HG03095 (cell line): ENCODE results near the gene HECW1.

ENCODE experiments used
- ATAC-seq: cut with Tn5 transposase; IDR thresholded peaks from one replicate; pipeline ENCODE4 v1.9.1; 2021; ENCODE audit warnings: moderate library complexity; ENCODE audit not compliant: unreplicated experiment

HECW1 gene

DNA sequence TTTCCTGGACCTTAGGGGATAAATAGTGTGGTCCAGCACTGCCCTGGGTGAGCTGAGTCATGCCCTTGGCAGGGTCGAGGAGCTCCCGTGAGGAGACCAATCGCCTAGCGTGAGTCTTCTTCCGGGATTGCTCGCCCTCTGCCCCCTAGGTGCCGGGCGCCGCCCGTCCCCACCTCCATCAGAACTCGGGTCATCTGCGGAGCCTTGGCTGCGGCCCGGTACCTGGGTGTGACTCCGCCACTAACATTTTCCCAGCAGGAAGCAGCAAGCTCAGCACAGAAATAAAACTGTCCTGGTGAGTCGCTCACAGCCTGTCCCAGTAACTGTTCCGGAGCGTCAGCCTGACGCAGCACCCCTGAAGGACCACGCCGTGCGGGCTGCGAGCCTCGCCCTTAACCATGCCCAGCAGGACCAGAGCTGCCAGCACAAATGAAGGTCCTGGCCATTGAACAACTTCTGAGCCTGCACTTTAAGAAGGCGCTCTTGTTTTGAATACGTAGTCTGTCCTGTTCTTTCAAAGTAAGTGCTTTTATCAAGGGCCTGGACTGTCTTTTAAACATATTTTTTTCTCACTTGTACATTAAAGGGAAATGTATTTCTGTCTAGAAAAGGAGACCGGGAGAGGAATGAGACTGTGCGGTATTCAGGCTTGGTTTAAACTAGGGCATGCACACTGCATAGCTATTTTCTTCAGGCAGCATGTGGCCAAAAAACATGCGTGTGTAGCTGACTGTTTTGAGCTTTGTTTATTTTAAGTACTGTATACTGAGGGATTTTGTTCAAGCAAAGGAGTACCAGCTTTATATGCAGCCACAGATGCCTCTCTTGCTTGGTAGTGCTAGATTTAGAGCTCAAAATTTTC lies 136.7 kb downstream of the HECW1 start:
- ATAC-seq = no peak

DNA sequence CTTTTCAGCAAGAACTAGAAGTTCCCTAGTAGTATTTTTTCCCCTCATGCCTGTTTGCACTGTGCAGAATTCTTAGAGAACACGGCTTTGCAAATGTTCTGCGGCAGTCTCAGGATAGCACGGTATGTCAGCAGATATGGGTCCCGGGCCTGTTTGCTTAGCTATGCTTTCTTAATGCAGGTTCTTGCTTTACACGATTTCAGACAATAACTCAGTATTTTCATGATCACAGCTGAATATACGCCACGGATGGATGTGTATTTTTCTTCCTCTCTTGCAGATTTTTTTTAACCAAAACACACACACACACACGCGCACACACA lies 137.3 kb downstream of the HECW1 start:
- ATAC-seq = no peak

DNA sequence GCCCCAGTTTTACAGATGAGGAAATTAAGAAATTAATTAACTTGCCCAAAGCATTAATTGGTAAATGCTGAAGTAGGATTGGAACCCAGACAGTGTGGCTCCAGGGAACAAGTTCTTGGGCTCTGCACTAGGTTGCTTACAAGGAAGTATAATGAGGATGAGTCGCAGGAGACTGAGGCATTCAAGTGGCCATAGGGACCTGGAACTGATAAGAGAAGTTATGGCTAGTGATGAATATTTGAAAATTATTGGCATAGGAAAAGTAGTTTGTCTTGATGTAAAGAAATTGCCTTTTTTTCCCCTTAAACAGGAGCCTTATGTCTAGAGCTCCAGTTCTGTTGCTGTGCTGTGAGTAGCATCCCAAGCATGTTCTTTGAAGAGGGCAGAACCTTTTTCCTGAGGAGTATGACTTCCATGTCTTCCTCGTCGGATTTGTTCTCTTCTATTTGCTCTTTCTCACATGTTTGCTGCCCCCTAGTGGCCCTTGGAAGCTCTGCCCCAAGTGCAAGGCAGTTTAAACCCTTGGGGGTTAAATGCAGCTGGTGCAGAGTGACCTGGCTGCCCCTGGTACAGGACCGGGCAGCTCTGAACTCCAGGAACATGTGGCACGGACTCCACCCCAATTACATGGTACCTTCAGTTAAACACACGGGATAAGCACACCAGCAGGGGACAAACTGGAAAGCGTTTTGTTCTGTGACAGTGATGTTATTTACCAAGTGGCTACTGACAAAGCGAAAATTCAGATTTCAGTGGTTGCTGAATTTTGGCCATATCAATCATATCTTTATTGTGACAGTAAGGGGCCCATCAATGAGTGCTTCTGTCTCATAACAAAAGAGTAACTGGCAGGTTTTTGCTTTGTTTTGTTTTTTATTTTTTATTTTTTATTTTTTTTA lies 148.8 kb downstream of the HECW1 start:
- ATAC-seq = peak; percentile 76

DNA sequence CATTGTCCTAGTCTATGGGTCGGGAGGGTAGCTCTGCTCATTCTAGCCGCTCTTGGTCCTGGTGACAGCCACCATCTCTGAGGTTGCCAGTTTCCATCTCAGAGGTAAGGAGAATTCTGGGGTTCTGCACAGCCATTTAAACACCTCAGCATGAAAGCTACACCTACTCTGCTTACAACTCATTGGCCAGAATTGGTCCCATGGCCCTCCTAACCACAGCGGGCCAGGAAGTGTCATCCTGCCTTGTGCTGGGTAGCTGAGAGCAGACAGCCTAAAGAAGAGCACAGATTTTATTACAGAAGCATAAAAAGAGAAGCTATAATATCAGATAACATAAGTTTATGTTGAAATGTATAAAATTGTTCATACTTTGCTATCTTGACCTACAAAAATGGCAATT lies 152.7 kb downstream of the HECW1 start:
- no peak for ATAC-seq

DNA sequence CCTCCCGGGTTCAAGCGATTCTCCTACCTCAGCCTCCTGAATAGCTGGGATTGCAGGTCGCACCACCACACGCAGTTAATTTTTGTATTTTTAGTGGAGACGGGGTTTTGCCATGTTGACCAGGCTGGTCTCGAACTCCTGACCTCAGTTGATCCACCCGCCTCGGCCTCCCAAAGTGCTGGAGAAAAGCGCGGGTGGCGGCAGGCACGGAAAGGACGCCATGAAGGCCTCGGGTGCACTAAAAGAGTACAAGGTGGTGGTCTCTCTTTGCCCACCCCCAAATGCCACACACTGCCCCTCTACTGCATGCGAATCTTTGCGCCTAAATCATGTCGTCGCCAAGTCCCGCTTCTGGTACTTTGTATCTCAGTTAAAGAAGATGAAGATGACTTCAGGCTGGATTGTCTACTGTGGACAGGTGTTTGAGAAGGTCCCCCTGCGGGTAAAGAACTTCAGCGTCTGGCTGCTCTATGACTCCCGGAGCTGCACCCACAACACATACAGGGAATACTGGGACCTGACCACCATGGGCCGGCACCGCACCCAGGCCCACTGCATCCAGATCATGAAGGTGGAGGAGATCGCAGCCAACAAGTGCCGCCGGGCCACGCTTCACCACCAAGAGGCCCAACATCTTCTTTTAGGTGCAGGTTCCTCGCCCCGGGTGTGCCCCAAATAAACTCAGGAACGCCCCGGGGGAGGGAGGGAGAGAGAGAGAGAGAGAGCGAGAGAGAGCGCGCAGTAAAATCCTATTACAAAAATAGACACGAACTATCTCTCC lies 161.7 kb downstream of the HECW1 start:
- ATAC-seq = no peak

DNA sequence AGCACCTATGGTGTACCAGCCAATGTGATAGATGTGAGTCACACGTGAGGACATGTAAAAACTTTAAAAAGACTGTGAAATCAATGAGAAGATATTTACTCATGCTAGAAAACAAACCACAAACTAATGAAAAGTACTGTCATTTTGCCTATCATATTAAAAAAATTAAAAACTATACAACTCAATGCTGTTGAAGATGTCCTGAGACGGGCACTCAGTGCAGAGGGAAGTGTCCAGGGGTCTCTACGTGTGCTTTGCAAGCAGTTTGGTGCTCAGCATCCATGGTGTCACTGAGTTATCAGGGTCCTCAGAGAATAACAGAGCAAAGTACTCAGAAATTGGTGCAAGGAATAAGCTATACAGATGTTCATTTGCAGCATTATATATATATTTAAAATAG lies 162.3 kb downstream of the HECW1 start:
- ATAC-seq = no peak

DNA sequence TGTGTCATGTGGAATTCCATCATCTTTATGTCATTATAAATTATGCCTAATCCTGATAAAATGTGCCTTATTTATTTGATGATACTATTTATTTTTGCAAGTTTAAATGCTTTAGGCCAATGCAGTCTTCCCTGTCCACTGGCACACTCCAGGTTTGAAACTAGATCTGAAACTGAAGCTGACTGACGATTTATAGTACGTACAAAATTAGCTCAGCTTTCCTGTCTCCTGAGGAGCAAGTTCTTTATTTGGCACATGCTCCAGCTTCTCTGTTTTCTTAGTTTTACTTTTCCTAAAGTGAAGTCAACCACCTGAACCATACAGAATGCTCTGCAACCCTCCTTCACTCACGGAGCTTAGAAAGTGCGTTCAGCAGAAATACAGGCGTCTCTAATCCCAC lies 164.1 kb downstream of the HECW1 start:
- ATAC-seq = no peak

DNA sequence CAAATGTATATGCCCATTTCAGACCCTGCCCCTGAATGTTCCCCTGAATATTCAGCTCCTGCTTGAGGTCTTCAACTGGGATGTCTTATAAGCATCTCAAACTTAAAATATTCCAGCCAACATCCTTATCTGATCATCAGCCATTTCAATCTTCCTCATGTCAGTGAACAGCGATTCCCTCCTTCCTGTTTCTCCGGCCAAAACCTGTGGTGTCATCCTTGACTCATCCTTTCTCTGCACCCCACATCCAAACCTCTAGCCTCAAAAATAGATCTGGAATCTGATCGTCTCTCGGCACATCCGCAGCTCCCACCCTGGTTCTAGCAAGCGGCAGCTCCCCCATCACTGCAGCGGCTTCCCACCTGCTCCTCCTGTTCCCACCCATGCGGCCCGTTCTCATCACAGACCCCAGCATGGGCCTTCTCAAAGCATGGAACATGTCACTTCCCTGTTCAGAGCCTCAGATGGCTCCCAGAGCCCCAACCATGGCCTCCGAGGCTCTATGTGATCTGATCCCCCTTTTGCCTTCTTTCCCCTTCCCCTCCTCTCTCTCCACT lies 165.7 kb downstream of the HECW1 start:
- no peak for ATAC-seq

DNA sequence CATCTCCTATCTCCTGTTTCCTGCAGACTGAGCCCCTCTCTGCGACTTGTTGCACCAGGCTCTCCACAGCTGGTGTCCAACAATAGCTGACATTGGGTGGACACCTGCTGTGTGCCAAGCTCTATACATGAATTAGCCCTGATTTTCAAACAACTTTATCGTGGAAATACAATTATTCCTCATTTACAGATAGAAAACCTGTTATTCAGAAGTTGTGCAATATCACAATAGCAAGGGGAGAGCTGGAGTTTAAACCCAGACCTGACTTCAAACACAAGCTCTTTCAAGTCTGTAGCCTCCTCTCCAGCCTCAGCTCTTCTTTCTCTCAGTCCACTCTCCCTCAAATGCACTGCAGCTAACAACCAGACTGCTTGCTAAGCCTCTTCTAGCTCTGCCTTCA lies 168.8 kb downstream of the HECW1 start:
- ATAC-seq = no peak

DNA sequence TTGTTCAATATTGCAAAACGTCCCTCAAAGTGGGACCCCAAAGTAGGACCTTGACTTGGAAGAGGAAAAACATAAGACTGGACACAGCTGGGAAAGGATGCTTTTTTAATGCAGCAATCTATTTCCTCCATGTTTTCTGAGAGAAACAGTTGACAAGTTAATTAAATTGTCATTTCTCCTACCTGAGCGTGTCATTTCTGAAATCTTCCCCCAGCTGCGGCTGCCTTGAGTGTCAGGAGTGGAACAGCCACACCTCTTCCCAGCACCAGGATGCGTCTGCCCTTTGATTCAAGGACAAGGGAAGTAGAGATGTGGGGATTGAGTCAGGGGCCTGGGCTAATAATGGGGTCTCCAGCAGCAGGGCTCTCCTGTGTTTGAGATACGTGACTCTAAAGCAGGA lies 171.3 kb downstream of the HECW1 start:
- no peak for ATAC-seq

DNA sequence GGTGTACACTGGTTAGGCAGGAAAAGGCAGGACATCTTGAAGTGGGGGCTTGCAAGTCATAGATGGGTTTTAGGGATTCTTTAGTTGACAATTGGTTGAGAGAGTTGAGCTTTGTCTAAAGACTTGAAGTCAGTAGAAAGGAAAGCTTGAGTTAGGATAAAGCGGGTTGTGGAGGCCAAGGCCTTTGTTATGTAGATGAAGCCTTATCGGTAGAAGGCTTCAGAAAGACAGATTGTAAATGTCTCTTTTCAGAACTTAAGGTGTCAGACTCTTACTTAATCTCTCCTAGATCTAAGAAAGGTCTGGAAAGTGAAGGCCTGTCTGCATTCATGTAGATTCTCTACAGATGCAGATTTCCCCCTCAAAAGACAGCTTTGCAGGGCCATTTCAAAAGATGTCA lies 177.4 kb downstream of the HECW1 start:
- ATAC-seq = no peak

DNA sequence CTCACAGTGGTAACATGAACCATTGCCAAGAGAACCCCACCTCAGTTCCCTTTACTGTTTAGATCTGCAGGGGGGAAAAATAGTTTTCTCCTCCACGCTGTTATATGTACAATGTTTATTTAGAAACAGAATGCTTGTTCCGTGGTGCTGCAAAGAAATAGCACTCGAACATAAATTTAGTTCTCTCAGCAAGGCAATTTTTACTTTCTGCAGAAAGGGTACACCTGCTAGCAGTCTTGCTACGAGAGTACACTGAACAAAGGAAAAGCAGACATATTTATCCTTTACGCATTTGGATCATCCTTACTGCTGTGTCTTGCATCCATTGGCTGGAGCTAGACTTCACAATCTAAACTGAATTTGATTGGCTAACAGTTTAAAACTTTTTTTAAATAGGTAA lies 178.5 kb downstream of the HECW1 start:
- ATAC-seq = no peak

DNA sequence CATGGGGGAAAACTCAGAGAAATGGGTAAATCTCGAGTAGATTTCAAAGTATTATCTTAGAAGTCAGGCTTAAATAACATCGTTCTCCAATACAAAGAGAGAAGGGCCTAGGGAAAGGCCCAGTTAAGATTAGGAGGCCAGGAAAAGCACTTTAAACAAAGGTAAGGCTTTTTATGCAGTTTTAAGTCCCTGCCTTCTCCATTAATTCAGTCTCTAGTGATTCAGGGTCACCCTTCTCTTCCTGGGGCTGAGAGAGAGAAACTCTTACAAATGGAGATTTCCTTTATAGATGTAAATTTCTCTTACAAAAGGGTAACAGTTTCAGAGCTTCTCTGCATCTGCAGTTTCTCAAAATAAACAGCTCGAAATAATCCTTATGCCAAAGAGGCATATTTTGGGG lies 179.3 kb downstream of the HECW1 start:
- no peak for ATAC-seq

DNA sequence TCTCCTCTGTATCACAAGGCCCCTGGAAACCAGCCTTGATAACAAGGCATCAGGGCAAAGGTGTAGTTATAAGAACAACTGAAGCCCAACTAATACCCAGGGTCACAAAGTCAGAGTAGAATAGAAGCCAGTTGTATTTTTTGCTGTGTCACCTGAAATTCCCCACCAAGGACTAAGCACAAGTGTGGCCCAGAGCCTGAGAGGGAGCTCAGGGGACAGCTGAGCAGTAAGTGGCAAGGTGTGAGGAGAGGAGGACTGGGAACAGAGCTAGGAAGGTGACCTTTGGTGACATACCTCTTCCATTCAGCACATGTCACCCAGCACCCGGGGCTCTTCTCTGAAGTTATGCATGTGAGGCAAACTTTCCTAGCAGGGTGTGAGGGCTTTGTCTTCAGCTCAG lies 179.9 kb downstream of the HECW1 start:
- no peak for ATAC-seq

DNA sequence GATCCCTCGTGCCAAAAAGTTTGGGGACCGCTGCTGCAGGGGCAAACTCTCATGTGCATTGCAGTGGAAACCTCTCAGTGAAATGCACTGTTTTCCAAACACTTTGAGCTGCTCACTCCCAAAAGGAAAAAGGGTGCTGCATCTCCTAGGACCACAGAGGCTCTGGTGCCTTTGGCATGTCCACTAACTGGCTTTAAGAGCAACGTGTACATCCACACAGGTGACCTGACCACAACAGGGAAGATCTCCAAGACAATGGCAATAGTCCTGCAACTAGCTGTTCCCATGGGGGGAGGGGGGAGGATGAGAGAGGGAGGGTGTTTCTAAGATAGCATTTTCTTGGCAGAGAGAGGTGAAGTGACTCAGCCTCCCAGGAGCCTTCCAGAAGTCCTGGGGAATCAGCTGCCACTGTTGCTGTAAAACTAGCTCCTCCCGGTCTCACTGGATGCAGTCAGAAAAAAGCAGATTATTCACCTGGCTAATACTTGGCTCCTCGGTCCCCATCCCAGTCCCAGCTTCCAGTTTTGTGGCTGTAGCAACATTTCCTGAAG lies 181.7 kb downstream of the HECW1 start:
- ATAC-seq = no peak

DNA sequence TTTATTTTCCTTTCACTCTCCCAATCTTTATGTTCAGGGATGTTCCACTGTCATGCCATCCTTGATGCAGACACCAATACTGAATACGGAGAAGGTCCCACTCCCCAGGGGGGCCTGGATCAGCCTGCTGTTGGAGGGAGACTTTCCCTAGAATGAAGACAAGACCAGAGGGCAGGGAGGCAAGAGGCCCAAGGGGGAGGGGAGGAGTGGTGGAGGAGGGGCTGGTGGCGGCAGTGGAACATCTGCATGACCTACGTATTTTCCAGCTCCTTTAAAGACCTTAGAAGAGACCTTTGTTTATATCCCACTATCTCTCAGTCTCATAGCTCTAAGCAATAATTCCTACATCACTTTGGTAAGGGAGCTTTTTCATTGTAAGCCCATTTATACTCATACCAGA lies 183.0 kb downstream of the HECW1 start:
- ATAC-seq = no peak

DNA sequence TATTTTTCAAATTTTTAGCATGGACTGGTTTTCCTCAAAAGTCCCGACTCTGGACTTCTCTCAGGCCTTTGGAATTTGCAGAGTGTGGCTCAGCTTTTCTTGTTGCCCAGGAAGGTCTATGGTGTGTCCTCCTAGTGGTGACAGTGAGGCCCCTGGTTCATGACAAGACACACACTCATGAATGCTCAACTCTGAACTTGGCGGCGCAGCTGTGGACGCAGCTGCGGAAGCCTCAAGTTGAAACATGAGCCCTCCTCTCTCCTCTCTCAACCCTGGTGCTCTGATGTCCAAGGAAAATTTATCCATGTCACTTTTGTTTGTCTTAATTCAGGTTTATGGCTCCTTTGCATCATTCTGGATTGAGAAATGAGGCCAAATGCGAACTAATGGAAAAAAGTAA lies 183.9 kb downstream of the HECW1 start:
- no peak for ATAC-seq

DNA sequence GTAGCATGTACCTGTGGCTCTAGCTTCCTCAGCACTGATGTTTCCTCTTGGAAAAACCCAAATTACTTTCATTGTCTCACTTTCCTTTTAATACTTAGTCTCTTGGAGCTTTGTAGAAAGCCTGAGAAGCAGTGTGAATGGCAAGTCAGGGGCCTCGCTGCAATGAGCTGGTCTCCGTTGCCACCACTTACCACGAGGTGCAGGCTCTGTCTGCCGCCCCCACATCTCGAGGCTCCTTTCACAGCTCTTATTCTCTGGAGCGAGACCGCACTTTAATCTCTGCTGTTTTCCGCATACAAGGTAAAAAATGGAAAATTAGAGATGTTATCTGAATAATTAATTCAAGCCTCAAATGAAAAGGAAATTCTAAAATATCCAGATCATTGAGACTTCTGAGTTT lies 186.2 kb downstream of the HECW1 start:
- no peak for ATAC-seq

DNA sequence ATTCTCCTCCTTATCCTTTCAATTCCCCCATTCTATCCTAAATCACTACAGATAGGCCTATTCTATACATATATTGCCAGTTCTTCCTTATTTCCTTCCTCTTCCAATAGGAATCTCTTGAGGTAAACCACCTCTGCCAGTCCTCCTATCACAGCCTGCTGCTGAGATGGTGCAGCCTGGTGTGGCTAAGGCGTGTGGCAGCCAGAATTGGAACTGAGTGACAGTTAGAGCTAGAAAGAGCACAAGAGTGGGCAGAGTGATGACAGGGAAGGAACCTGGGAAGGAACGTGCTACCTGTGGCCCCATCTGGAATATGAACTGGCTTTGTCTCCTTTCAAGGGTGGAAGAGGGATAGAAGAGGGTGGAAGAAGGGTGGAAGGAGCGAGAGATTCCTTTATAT lies 187.7 kb downstream of the HECW1 start:
- ATAC-seq = no peak

DNA sequence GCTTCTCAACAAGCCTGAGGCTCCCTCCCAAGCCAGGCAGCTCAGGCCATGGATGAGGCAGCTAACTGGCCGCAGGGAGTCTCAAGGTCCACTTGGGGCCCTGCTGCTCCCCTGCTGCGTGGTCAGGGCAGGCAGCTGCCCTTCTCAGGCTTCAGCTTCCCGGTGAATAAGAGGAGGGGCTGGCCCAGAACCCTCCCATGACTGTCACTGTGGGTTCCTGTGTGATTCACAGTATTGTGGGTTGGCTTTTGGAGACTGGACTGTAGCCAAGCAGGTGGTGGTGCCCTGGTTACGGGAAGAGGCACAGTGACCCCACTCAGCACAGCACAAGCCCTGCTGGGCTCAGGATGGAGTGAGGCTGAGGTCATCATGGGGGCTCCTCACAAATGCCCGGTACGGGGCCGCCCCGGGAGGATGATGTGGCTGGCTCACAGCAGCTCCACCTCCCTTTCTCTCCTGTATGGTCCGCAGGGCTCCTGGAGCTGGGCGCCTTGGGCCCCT lies 189.8 kb downstream of the HECW1 start:
- ATAC-seq = no peak
